Nucleus accumbens (tissue), 56 donors: ENCODE data around the gene ITM2C.

ENCODE experiments used
- DNase-seq, 56 donors: peaks; one replicate each; lab custom pipeline; 2025; lab: John Stamatoyannopoulos, UW

The ITM2C gene

GRCh38 chr2:230871361-230872150 lies 6.8 kb downstream of the ITM2C start:
- DNase-seq = no peak

GRCh38 chr2:230872151-230872967 lies 7.6 kb downstream of the ITM2C start:
- no peak for DNase-seq

GRCh38 chr2:230872968-230873660 lies 8.4 kb downstream of the ITM2C start:
- DNase-seq = no peak

GRCh38 chr2:230873661-230874401 lies 9.1 kb downstream of the ITM2C start:
- no peak for DNase-seq

- DNase-seq = no peak
Measured at GRCh38 chr2:230874456-230874855, 9.7 kb downstream of the ITM2C start.

- no peak for DNase-seq
Measured at GRCh38 chr2:230874876-230875275, 10.1 kb downstream of the ITM2C start.

GRCh38 chr2:230875347-230876315 lies 10.9 kb downstream of the ITM2C start:
- DNase-seq = no peak

- no peak for DNase-seq
Measured at GRCh38 chr2:230877116-230877758, 12.5 kb downstream of the ITM2C start.

- no peak for DNase-seq
Measured at GRCh38 chr2:230877759-230878598, 13.2 kb downstream of the ITM2C start.

GRCh38 chr2:230878599-230879188 lies 14.0 kb downstream of the ITM2C start:
- no peak for DNase-seq

GRCh38 chr2:230879271-230879882 lies 14.6 kb downstream of the ITM2C start:
- no peak for DNase-seq

- no peak for DNase-seq
Measured at GRCh38 chr2:230879891-230880290, 15.1 kb downstream of the ITM2C start.

- DNase-seq = no peak
Measured at GRCh38 chr2:230881840-230882239, 17.1 kb downstream of the ITM2C start.

GRCh38 chr2:230885463-230886130 lies 20.9 kb downstream of the ITM2C start:
- peak in 46 of 56 donors; percentile 14 to 94 (median 71) for DNase-seq

- DNase-seq = peak in 3 of 56 donors; percentile 23 to 55 (median 47)
Measured at GRCh38 chr2:230886206-230886605, 21.5 kb downstream of the ITM2C start.

GRCh38 chr2:230886671-230887071 lies 21.9 kb downstream of the ITM2C start:
- peak in 7 of 56 donors; percentile 12 to 40 (median 29) for DNase-seq
